H4 (cell line): ENCODE measurements around the gene BBOF1. TPM values are rescaled to one million over a fixed set of nuclear protein-coding genes. Genes with fewer than 3 reads are reported as not detected.
"Not testable (repeated sequence)": the region's sequence is repeated elsewhere in the genome, so short reads cannot be mapped to it uniquely, and the experiment has no call there.

Experiments used
- DNase-seq: peaks from one replicate; pipeline ENCODE4 v3.0.0-alpha.2; 2015; ENCODE audit warnings: low spot score
- total RNA-seq: library from RNA; depleted of rRNA; stranded (reverse); fragments of >200 nt; shearing (Covaris generic); gene quantifications from 2 replicates; pipeline ENCODE4 v1.2.3, GENCODE V29; 2014; rRNA removed

The BBOF1 gene, protein sequence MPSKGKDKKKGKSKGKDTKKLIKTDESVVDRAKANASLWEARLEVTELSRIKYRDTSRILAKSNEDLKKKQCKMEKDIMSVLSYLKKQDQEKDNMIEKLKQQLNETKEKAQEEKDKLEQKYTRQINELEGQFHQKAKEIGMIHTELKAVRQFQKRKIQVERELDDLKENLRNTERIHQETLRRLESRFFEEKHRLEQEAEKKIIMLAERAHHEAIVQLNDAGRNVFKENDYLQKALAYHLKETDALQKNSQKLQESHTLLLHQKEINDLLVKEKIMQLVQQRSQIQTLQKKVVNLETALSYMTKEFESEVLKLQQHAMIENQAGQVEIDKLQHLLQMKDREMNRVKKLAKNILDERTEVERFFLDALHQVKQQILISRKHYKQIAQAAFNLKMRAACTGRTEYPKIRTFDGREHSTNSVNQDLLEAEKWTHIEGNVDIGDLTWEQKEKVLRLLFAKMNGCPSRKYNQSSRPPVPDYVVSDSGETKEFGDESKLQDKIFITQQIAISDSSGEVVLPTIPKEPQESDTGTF
- total RNA-seq = 0.70 and 1.4 TPM in 2 replicates

DNA sequence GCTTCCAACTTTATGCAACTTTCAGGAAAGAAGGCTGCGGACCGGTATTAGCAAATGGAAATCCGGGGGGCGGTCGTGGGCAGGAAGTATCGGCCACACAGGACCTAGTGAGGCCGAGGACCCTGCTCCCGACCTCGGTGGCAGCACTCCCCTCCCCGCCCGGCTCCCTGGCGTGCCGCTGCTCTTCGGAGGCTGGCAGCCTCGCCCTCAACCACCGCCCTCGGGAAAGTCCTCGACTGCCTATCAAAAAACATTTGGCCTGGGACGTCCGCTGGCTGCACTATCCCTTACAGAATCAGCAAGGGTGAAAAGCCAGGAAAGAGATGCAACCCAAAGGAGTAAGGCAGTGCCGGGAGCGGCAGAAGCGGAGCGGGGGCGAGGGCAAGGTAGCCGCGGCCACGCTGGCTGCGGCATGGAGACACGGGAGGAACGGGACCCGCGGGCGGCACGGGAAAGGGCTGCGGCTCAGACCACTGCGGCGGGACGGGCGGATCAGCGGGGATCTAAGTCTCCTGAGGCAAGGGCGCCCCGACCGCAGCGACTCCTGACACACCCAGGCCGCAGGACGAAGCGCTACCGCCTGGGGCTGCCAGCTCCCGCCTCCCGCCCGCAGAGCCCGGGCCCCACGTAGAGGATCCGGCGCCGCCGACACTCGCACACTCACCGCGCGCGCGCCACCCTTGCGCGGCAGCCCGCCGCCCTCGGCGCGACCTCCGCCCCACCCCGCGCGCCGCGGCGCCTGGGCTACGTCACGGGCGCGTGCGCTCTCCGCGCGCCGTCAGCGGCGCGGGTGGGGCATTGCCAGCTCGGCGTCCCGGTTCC, at the start of gene BBOF1, which contains the start of gene ENTPD5:
Gene BBOF1, plus strand, starts transcription at position 764 of the 822 bp plus-strand sequence. CDS start 130 bp downstream, outside the sequence.
Gene ENTPD5, minus strand, starts transcription at position 703 of the 822 bp plus-strand sequence. CDS start 31,186 bp downstream, outside the sequence.
- peak; percentile 71 for DNase-seq

GRCh38 chr14:73973497-73973896, 45.7 kb upstream of the BBOF1 start:
- DNase-seq = no peak

DNA sequence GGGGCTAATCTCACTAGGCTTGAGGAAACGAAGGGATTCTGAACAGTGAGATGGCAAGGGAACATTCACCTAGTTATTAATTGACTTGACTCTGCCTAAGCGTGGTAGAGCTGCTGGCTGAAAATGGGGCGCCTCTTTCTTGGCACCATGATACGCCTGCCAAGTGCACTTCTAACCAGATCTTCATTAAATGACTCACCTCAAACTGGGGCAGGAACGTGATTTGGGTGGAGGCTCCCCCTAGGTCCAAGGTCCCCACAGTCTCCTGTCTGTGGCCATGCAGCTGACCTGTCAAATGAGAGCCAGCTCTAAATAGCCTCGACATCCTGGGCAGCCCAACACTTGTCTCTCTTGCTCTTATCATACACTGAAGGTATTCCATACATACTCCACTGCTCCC, 43.0 kb upstream of the BBOF1 start:
- no peak for DNase-seq

DNA sequence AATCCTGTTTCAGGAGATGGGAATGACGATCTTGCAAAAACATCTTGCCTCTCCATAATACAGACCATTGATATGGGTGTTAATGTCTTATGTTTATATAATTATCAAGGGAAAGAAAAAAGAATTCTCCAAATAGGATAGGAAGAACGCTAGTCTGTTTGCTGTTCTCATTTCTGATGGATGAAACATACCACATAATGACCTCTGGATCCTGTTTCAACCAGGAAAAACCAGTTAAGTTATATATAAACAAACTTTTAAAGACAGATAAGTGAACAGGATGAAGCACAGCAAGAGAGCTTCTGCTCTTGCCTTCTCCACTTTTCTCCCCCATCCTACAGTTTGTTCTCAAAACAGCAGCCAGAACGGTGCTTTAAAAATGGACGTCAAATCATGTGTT, 41.3 kb upstream of the BBOF1 start:
- peak; percentile 20 for DNase-seq

- no peak for DNase-seq
Measured at GRCh38 chr14:73988065-73988464, 31.1 kb upstream of the BBOF1 start.

GRCh38 chr14:73988656-73989055, 30.5 kb upstream of the BBOF1 start:
- DNase-seq = not testable (repeated sequence)

DNA sequence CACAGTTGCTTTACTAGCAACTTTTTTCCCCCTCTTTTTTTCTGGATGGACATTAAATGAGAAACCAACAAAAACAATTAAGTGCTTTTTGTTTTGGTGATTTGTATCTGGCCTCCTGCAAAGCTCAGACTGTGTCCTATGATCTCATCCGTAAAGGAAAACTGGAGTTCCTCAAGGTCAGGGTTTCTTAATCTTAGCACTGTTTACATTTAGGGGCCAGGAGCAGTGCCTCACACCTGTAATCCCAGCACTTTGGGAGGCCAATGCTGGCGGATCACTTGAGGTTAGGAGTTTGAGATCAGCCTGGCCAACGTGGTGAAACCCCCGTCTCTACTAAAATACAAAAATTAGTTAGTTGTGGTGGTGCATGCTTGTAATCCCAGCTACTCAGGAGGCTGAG, 28.1 kb upstream of the BBOF1 start:
- no peak for DNase-seq

DNA sequence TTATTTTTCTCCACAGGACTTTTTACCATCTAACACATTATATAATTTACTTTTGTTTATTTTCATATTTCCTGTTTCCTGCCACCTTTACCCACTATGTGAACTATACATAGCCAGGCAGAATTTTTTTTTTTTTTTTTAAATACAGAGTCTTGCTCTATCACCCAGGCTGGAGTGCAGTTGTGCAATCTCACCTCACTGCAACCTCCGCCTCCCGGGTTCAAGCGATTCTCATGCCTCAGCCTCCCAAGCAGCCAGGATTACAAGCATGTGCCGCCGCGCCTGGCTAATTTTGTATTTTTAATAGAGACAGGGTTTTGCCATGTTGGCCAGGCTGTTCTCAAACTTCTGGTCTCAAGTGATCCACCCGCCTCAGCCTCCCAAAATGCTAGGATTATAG, 24.2 kb upstream of the BBOF1 start:
- DNase-seq = not testable (repeated sequence)

DNA sequence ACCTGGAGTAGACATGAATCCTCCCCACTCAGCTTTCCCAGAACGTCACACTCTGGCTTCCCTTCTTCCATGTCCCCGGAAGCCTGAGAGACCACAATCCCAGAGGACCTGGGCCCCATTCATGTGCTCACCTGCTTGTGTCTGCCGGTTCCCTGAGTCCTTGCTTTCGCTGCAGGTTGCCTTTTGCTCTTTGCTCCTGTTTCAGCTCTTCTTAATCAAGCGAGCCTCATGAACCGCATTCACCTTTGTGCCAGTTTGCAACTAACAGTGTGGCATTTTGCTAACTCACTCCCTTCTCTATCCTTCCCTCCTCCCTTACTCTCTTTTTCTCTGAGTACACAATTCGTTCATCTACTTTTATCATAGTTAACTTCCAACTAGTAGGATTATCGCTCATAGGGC, 23.2 kb upstream of the BBOF1 start:
- no peak for DNase-seq

GRCh38 chr14:73996731-73997107, 22.4 kb upstream of the BBOF1 start:
- DNase-seq = no peak

DNA sequence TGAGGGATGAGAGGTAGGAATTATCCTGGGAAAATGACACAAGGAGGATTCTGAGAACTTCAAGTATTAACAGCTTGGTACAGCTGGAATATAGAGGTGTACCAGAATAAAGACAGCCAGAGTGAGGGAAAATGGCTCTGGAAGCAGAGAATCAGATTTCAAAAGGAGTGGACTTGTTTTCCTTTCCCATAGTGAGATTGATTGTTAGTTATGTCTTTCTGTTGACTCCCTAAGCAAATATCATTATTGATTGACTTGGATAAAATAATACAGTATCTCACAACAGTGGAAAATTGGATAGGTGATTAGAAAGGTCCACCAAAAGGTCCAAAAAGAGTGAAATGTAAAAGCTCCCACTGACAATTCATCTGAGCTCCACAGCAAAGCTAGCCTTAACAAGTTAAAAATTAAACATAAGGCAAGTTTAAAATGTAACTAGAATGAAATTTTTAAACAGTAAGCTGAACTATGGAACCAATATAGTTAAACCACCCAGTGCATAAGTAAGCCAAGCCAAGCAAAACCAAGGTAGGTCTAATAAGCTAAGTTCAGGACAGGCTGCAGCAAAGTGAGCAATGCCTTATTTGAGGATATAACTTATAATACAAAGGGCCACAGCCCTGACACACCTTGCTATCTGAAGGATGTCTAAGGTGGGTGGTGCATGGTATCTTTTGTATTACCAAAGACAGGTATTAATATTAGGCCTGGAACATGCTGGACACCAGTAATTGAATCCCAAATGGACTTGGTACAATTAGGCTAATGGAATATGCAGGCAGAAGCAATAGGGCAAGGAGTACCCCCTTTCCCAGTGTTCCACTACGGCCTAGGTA, 21.8 kb upstream of the BBOF1 start:
- no peak for DNase-seq

DNA sequence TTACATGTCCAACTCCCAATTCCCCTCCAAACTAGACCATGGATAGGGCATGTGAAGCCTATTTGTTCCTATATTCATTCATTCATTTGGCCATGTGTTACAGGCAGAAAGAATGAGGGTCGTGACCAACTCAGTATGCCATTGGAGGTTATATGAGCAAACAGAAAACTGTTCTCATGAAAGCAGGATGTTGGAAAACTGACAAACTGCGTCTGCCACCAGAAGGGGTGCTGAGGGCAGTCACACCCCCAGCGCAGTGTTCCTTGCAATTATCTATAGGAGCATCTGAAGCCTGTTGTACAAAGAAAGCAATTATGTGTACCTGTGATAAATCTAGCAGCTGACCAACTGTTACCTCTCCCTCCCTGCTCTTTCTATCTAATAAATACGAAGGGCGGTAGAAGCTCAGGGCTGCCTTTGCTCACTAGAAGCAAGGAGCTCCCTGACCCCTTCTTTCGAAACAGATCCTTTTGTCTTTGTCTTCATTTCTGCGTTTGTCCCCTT, 21.2 kb upstream of the BBOF1 start:
- no peak for DNase-seq

GRCh38 chr14:73998726-73999125, 20.4 kb upstream of the BBOF1 start:
- no peak for DNase-seq

DNA sequence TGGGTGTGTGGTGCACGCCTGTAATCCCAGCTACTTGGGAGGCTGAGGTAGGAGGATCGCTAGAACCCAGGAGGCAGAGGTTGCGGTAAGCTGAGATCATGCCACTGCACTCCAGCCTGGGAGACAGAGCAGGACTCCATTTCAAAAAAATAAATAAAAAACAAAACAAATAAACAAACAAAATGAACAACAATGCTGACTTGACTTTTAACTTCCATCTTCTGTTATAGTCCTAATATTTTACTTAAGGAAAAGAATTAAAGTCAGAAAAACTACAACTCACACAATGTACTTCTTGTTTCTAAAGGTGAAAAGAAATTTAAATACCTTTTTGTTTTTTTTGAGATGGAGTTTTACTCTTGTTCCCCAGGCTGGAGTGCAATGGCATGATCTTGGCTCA, 13.5 kb upstream of the BBOF1 start:
- not testable (repeated sequence) for DNase-seq

GRCh38 chr14:74008843-74009499, 10.2 kb upstream of the BBOF1 start:
- DNase-seq = no peak

DNA sequence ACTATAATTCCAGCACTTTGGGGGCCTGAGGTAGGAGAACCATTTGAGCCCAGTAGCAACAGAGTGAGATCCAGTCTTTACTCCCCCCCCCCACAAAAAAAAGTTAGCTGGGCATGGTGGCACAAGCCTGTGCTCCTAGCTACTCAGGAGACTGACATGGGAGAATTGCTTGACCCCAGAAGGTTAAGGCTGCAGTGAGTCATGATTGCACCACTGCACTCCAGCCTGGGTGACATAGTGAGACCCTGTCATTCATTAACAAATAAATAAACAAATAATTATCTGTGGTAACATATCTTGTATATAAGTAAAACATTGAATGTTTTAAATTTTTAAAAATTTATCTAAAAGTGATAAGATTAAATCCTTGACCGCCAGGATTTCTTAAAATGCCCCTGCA, 4.8 kb upstream of the BBOF1 start:
- DNase-seq = no peak

GRCh38 chr14:74015176-74015575, 4.0 kb upstream of the BBOF1 start:
- DNase-seq = no peak

DNA sequence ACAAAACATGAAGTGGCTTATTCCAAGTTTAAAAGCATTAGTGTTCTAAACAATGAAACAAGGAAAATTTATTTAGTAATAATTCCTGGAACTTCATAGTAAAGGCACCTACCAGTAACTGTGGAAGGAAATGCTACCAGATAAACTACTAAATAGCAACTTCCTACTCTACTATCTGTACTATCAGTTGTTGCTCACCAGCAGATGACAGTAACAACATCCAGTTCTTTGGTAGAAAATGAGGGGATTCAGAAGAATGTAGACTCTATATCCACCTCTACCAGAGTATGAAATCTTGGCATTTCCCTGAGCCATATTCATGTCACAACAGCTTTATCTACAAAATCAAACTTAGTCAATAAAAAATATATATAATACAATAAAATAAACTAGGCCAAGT, 3.2 kb upstream of the BBOF1 start:
- no peak for DNase-seq

DNA sequence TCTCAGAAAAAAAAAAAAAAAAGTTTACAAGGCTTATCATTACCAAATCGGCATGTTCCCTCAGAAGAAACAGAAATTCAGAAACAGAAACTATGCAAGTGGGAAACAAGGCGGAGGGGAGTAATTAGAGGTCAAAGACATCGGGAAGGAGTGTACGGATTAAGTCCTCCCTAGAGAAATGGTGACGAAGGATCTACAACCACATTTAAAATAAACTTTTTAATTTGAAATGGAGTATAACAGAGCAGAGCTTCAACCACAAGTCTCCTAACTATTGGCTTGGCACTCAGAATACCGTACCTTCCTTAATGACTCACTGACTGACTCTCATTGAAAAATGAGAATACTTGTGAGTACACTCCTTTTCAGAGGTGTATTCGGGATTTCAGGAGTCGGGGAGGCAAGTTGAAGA, 969 bp upstream of the BBOF1 start:
- DNase-seq = peak; percentile 61

GRCh38 chr14:74019408-74020137, 424 bp downstream of the BBOF1 start:
- DNase-seq = no peak
